ENCODE measurements around the gene SH3PXD2A. TPM values are rescaled to one million over a fixed set of nuclear protein-coding genes. Genes with fewer than 3 reads are reported as not detected.

SH3PXD2A gene
- total and polyA plus RNA-seq, 10 of the 15 experiments (the other 5 are each of a cell fraction or from before 2014, with no cell fraction given): 0.63 to 14.0 (median 4.4) TPM

DNA sequence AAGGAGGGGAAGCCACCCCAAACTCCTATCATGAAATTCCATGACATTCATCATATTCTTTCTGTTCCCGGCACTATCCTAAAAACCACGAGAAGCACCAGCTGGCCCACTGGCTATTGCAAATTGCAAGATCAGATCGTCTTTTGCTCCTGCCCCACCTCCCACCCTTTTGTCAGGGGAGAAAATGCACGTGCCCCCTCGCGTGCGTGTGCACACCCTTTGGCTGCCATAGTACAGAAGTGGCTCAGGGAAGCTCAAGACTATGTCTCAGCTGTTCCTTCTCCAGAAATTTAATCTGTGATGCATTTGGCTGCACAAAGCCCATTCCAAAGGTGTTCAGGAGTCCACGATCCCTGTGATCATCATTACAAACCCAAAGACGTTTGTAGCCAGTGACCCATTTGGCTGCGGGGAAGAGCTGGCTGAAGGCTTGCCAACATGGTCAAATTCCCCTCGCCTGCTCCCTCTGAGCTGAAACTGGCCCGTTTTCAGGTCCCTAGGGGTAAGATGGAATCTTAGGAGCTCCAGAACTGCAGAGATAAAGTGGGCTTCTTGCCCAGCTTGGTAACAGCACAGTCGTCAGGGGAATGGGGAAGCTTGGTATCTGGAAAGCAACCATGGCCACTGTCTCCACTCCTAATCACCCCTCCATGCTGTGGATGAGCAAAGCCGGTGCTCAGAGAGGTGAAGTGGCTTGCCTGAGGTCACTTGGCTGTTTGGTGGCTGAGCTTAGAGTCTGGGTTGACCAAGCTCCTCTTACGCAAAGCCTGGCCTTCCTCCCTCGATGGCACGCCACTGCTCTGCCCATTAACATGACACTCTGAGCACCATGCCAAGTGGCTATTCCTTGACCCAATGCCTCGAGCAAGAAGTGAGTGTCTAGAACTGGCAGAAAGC lies 206.5 kb downstream of the SH3PXD2A start (continued):
- TF ChIP-seq ZNF687 (IDR thresholded peaks at IDR 0.05): no peak

- 74% methylated on average over 8 of the region's 8 CpGs for WGBS (ENCODE audit: insufficient coverage, insufficient replicate concordance, low lambda C conversion rate, missing lambda C conversion rate)
- no TSS peak for BruUV-seq (replicated peaks)
- DNase-seq (ENCODE audit: low read depth, low spot score): no peak
- peaks cover 4% of the 10 kb centered on the region; the same call in 1 of the 2 replicates for H4K20me1 ChIP-seq (ENCODE audit: control insufficient read depth, insufficient read depth)
- no peaks in the 10 kb centered on the region for H3K27me3 ChIP-seq (replicated peaks in 1 of 2; ENCODE audit: control insufficient read depth in 2 of 2, insufficient read depth in 2 of 2, low read length in 1 of 2)
- SMC1A ChIA-PET (ENCODE audit: uncharacterized antibody, unreplicated experiment): no interaction called here
- FAIRE-seq: no peak
- CTCF ChIA-PET: interaction anchor here (1.4 kb wide), 1 partner anchor 18 kb away, joined by 5 read pairs; no protein-coding TSS in a partner anchor
- no peaks in the 10 kb centered on the region for H3K4me1 ChIP-seq (ENCODE audit: control insufficient read depth, insufficient read depth, low read length)
- POLR2A ChIA-PET: no interaction called here
- H3K4me3 ChIP-seq: no peak overlapping the region
- RAD21 ChIA-PET (ENCODE audit: unreplicated experiment): no interaction called here
- no peak overlapping the region for H3K4me2 ChIP-seq (ENCODE audit: control insufficient read depth, insufficient read depth)
- no peak overlapping the region for H2AFZ ChIP-seq (ENCODE audit: control insufficient read depth, low read depth, low read length)
- no peaks in the 10 kb centered on the region for H3K9me3 ChIP-seq (replicated peaks; ENCODE audit: control insufficient read depth, insufficient read depth, low read length)
- ATAC-seq: no peak
- no peaks in the 10 kb centered on the region; the same call in 1 of the 2 replicates for H3K79me2 ChIP-seq (ENCODE audit: control insufficient read depth, insufficient read depth, low read length)
- peaks cover 2 to 21% of the 10 kb centered on the region in 2 experiments; a peak in 3 of 4 replicates for H3K36me3 ChIP-seq (ENCODE audit: control insufficient read depth in 2 of 2, insufficient read depth in 2 of 2, low read length in 1 of 2)
- no peak overlapping the region for H3K9ac ChIP-seq (ENCODE audit: control insufficient read depth, insufficient read depth, low read length)
- intact Hi-C loops (cut with micrococcal nuclease; ENCODE audit: unreplicated experiment) (no loop called here), in situ Hi-C loops (cut with MboI) (no loop called here)
- H3K27ac ChIP-seq (ENCODE audit: control insufficient read depth, insufficient read depth): no peak overlapping the region
- TF ChIP-seq ESRRA (IDR thresholded peaks at IDR 0.05; ENCODE audit: low read length): no peak
- TF ChIP-seq MYB (IDR thresholded peaks at IDR 0.05; ENCODE audit: borderline replicate concordance, low read depth, low read length): no peak
- no peak for TF ChIP-seq POLR2AphosphoS2 (IDR thresholded peaks at IDR 0.05; ENCODE audit: low read depth, low read length)
- no peak for TF ChIP-seq CHD2 (IDR thresholded peaks at IDR 0.05; ENCODE audit: borderline replicate concordance, low read depth, low read length)
- TF ChIP-seq BACH1 (IDR thresholded peaks at IDR 0.05; ENCODE audit: borderline replicate concordance): no peak
- TF ChIP-seq SPI1 (IDR thresholded peaks at IDR 0.05; ENCODE audit: borderline replicate concordance, insufficient read depth, low read depth, low read length): no peak
- TF ChIP-seq, protein P1, sequence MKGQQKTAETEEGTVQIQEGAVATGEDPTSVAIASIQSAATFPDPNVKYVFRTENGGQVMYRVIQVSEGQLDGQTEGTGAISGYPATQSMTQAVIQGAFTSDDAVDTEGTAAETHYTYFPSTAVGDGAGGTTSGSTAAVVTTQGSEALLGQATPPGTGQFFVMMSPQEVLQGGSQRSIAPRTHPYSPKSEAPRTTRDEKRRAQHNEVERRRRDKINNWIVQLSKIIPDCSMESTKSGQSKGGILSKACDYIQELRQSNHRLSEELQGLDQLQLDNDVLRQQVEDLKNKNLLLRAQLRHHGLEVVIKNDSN (IDR thresholded peaks at IDR 0.05; ENCODE audit: borderline replicate concordance, extremely low read length, insufficient read depth, low read depth, low read length): no peak
- no peak for TF ChIP-seq ASH2L (IDR thresholded peaks at IDR 0.05; ENCODE audit: borderline replicate concordance, low read depth)
- TF ChIP-seq, protein P2, sequence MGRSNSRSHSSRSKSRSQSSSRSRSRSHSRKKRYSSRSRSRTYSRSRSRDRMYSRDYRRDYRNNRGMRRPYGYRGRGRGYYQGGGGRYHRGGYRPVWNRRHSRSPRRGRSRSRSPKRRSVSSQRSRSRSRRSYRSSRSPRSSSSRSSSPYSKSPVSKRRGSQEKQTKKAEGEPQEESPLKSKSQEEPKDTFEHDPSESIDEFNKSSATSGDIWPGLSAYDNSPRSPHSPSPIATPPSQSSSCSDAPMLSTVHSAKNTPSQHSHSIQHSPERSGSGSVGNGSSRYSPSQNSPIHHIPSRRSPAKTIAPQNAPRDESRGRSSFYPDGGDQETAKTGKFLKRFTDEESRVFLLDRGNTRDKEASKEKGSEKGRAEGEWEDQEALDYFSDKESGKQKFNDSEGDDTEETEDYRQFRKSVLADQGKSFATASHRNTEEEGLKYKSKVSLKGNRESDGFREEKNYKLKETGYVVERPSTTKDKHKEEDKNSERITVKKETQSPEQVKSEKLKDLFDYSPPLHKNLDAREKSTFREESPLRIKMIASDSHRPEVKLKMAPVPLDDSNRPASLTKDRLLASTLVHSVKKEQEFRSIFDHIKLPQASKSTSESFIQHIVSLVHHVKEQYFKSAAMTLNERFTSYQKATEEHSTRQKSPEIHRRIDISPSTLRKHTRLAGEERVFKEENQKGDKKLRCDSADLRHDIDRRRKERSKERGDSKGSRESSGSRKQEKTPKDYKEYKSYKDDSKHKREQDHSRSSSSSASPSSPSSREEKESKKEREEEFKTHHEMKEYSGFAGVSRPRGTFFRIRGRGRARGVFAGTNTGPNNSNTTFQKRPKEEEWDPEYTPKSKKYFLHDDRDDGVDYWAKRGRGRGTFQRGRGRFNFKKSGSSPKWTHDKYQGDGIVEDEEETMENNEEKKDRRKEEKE (IDR thresholded peaks at IDR 0.05): no peak
- TF ChIP-seq SREBF2 (IDR thresholded peaks at IDR 0.05; ENCODE audit: low read length): no peak
- no peak for TF ChIP-seq SMARCA5 (IDR thresholded peaks at IDR 0.05)
- no peak for TF ChIP-seq KDM1A (IDR thresholded peaks at IDR 0.05; ENCODE audit: borderline replicate concordance)
- no peak for TF ChIP-seq JUND (IDR thresholded peaks at IDR 0.05; ENCODE audit: low read depth, low read length)
- TF ChIP-seq POLR2A (IDR thresholded peaks at IDR 0.05; ENCODE audit: low read depth, low read length): no peak
These were observed 207.1 kb downstream of the SH3PXD2A start for GRCh38 chr10:103648251-103648635.

Measured in GM12878 (cell line).